ENCODE data around the gene SNF8.
"Not testable (repeated sequence)": the region's sequence is repeated elsewhere in the genome, so short reads cannot be mapped to it uniquely, and the experiment has no call there.

SNF8 gene

DNA sequence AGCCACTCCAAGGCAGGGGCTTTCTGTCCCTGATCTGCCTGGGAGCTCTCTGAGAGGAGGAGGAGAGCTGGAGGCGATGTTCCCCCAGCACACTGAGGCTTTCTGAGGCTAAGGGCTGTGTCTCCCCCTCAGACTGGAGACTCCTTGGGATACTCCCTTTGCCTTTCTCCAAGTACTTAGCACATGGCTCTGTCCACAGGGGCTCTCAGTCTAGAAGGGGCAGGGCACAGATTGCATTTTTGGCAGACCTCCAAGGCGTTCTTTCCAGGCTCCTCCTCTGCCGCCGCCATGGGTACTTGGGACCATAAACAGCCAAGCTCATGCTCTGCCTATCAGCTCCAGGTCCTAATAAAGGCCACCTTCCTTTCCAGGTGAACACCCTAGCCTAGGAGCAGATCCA lies 25.6 kb upstream of the SNF8 start:
- peaks cover 13% of the 10 kb centered on the region for H3K4me1 ChIP-seq
- no peaks in the 10 kb centered on the region for H3K9me3 ChIP-seq
- H3K4me3 ChIP-seq (ENCODE audit: low read depth, low read length) = no peak overlapping the region
- TF ChIP-seq, protein P1, sequence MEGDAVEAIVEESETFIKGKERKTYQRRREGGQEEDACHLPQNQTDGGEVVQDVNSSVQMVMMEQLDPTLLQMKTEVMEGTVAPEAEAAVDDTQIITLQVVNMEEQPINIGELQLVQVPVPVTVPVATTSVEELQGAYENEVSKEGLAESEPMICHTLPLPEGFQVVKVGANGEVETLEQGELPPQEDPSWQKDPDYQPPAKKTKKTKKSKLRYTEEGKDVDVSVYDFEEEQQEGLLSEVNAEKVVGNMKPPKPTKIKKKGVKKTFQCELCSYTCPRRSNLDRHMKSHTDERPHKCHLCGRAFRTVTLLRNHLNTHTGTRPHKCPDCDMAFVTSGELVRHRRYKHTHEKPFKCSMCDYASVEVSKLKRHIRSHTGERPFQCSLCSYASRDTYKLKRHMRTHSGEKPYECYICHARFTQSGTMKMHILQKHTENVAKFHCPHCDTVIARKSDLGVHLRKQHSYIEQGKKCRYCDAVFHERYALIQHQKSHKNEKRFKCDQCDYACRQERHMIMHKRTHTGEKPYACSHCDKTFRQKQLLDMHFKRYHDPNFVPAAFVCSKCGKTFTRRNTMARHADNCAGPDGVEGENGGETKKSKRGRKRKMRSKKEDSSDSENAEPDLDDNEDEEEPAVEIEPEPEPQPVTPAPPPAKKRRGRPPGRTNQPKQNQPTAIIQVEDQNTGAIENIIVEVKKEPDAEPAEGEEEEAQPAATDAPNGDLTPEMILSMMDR (IDR thresholded peaks at IDR 0.05; ENCODE audit: low read depth, low read length) = no peak
- H3K27me3 ChIP-seq = peaks cover 4% of the 10 kb centered on the region; the same call in 1 of the 2 replicates
- no peaks in the 10 kb centered on the region for H3K36me3 ChIP-seq
- peak; percentile 60 for DNase-seq

DNA sequence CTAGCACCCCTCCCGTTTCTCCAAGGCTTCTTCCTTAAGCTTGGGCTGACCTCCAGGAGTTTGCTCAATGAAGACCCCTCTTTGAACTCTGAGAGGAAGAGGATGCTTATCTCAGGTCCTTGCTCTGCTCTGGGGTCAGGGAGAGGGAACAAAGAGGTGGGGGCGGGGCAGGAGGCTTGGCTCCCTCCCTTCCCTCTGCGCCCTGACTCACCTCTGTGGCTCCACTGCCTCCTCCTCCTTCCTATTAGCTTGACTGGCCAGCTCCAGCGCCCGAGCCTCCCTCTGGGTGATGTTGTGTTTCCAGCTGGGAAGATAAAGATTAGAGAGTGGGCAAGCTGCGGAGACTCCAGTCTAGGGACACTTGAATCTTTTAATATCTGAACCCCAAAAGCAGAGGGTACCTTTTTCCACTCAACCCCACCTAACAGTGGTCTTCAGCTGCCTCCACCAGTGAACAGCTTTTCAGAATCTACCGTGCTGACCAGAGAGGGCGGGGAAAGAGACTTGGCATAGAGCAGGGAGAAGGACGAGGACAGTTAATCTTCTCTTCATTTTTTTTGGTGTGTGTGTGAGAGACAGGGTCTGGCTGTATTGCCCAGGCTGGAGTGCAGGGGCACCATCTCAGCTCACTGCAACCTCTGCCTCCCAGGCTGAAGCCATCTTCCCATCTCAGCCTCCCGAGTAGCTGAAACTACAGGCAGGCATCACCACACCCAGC lies 17.0 kb upstream of the SNF8 start:
- no peak for DNase-seq
- TF ChIP-seq, protein P1 (IDR thresholded peaks at IDR 0.05; ENCODE audit: low read depth, low read length) = no peak
- Histone ChIP-seq H3K9me3 (no peaks in the 10 kb centered on the region), H3K4me1 (no peaks in the 10 kb centered on the region), H3K27me3 (peaks cover 17% of the 10 kb centered on the region), H3K4me3 (ENCODE audit: low read depth, low read length) (no peak overlapping the region), H3K36me3 (no peaks in the 10 kb centered on the region)

DNA sequence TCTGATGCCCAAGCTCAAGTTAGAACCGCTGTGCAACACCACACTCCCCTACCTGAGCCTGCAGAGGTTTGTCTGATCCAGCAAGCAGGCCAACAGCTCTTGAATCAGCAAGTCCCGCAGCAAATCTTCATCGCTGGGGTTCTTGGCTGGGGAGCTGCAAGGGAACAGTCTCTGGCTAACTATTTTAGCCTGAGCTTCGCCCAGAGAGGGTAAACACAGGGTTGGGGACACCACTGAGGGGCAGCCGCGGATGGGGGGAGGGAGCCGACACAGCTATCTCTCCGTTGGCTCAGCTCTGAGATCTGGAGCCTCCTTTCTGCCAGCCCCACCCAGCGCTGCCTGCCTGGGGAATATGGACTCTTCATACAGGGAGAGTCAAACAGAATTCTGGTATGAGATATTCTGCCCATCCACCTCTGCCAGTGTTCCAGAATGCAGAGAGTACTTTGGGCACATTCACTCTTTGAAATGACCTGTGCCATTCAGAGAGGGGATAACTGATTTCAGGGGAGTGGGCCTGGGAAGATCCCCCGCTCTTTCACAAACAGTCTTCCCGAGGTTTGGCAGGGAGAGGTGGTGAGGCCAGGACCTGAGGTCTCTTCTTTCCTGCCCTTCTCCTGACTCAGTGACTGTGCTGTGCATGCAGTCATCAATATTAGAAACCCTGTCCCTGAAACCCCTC lies 16.3 kb upstream of the SNF8 start:
- DNase-seq = peak; percentile 21
- H3K27me3 ChIP-seq = peaks cover 17% of the 10 kb centered on the region
- H3K36me3 ChIP-seq = no peaks in the 10 kb centered on the region
- no peaks in the 10 kb centered on the region for H3K4me1 ChIP-seq
- H3K9me3 ChIP-seq = no peaks in the 10 kb centered on the region
- TF ChIP-seq, protein P1 (IDR thresholded peaks at IDR 0.05; ENCODE audit: low read depth, low read length) = no peak
- H3K4me3 ChIP-seq (ENCODE audit: low read depth, low read length) = no peak overlapping the region

DNA sequence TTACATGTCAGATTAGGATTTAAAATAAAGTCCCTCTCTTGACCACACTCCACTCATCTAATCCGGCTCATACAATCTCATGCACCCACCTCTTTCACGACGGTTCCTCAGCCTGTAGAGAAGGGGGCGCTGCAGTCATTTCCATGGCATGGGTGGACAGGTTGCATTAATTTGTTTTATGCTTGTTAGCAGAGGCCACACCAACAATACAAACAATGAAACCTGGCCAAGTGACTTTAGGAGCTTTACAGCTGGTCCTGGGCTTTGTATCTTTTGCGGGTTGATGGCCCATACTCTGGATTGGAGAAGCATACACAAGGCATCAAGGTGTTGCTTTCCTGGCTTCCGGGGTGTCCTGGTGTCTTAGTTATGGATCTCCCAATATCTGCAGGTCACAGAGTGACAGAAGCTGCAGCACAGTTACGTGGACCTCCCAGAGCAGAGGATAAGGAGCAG lies 9.7 kb upstream of the SNF8 start:
- peak; percentile 59 for DNase-seq
- Histone ChIP-seq H3K9me3 (no peaks in the 10 kb centered on the region), H3K27me3 (0 out of 2 replicates have a peak, but pooled peaks cover 2% of the 10 kb centered on the region), H3K36me3 (no peaks in the 10 kb centered on the region), H3K4me3 (ENCODE audit: low read depth, low read length) (no peak overlapping the region), H3K4me1 (no peaks in the 10 kb centered on the region)
- TF ChIP-seq, protein P1 (IDR thresholded peaks at IDR 0.05; ENCODE audit: low read depth, low read length) = peak; percentile 68

DNA sequence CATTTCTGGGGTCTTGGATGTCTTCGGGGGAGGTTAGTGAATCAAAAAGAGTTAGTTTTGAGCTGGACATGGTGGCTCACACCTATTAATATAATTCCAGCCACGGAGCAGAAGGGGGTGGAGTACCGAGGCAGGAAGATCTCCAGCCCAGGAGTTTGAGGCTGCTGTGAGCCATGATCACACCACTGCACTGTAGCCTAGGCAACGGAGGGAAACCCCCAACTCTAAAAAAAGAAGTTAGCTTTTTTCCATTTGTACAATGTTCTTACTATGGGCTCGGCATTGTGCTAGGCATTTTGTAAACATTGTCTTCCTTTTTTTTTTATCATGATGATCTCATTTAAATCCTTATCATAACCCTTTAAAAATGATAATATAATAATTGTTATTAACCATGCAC lies 8.3 kb upstream of the SNF8 start:
- Histone ChIP-seq H3K27me3 (no peaks in the 10 kb centered on the region), H3K4me1 (no peaks in the 10 kb centered on the region), H3K36me3 (no peaks in the 10 kb centered on the region), H3K4me3 (ENCODE audit: low read depth, low read length) (no peak overlapping the region), H3K9me3 (no peaks in the 10 kb centered on the region)
- DNase-seq = no peak
- TF ChIP-seq, protein P1 (IDR thresholded peaks at IDR 0.05; ENCODE audit: low read depth, low read length) = no peak

DNA sequence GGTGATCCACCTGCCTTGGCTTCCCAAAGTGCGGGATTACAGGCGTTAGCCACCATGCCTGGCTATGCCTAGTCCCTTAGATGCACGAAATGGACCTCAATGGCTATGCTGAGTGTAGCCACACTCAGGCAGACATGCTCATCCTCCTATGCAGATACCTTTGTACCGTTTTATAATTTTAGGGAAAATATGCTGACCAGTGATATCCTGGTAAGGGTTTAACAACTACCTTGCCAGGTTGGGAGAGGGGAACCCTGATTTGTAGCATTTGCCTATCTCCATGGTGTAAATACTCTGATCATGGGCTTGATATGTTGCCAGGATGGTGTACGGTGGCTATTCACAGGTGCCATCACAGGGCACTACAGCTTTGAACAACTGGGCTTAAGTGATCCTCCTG lies 6.9 kb upstream of the SNF8 start:
- Histone ChIP-seq H3K36me3 (no peaks in the 10 kb centered on the region), H3K27me3 (no peaks in the 10 kb centered on the region), H3K4me3 (ENCODE audit: low read depth, low read length) (no peak overlapping the region), H3K9me3 (no peaks in the 10 kb centered on the region), H3K4me1 (no peaks in the 10 kb centered on the region)
- DNase-seq = no peak
- TF ChIP-seq, protein P1 (IDR thresholded peaks at IDR 0.05; ENCODE audit: low read depth, low read length) = no peak

DNA sequence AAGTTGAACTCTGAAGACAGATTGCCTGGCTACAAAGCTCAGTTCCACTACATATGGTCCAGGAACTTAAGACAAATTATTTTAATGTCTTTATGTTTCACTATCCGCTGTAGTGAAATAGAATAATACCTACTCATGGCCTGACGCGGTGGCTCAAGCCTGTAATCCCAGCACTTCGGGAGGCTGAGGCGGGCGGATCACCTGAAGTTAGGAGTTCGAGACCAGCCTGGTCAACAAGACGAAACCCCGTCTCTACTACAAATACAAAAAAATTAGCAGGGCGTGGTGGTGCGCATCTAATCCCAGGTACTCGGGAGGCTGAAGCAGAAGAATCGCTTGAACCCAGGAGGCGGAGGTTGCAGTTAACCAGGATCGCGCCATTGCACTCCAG lies 614 bp upstream of the SNF8 start:
- not testable (repeated sequence) for H3K27me3 ChIP-seq, H3K9me3 ChIP-seq, H3K4me1 ChIP-seq, DNase-seq
- H3K4me3 ChIP-seq (ENCODE audit: low read depth, low read length) = peak overlapping the region; percentile 90
- H3K36me3 ChIP-seq = peaks cover 12% of the 10 kb centered on the region

Data from BE2C (cell line).